HCT116 (cell line): Measurements from ENCODE around the gene PHF2. TPM values are rescaled to one million over a fixed set of nuclear protein-coding genes. Genes with fewer than 3 reads are reported as not detected.

Source experiments
- ATAC-seq: fragments of 200-7000 bp; cut with Tn5 transposase; 2 replicates; pipeline ENCODE4 v1.9.1; 2020; ENCODE audit warnings: mild to moderate bottlenecking, moderate library complexity
- BruUV-seq: library from RNA; stranded (reverse); fragments of 400-500 nt; replicated peaks from 2 replicates; lab custom pipeline; 2021; lab: Mats Ljungman, UMichigan
- CTCF ChIA-PET: fragments of 300-600 bp; sonication (Branson Sonifier 250); formaldehyde crosslinking; loops from one replicate; lab custom pipeline; 2021; ENCODE audit warnings: antibody characterized with exemption; lab: Charles Lee
- POLR2A ChIA-PET: fragments of 300-600, 350-600 bp; sonication (Branson Sonifier 250); formaldehyde crosslinking; loops from one replicate; lab custom pipeline; 2021; ENCODE audit warnings: antibody characterized with exemption; lab: Charles Lee
- RAD21 ChIA-PET, 2 experiments: fragments of 300-600 bp; sonication (Branson Sonifier 250); formaldehyde crosslinking; loops; one replicate each; lab custom pipeline; 2023; ENCODE audit warnings: low total read pairs in 2 of 2; ENCODE audit not compliant: uncharacterized antibody in 2 of 2, unreplicated experiment in 2 of 2, low non-redundant PET in 1 of 2; lab: Charles Lee
- DNase-seq: peaks from one replicate; pipeline ENCODE4 v3.0.0-alpha.2; 2010; ENCODE audit warnings: low read depth, low spot score
- H2AFZ ChIP-seq: fragments of 200-600 bp; shearing (Covaris generic), sonication (generic); 2 replicates; pipeline ENCODE4 v1.6.1; 2017; ENCODE audit warnings: low read depth, mixed run types, mixed read lengths, antibody characterized with exemption, low read length; ENCODE audit not compliant: poor library complexity, severe bottlenecking
- H3K27ac ChIP-seq: 2 replicates; pipeline ENCODE4 v1.5.1; 2012; ENCODE audit warnings: low read depth, low read length
- H3K27me3 ChIP-seq: fragments of 200-600 bp; sonication (generic); 2 replicates; pipeline ENCODE4 v1.6.1; 2016; ENCODE audit warnings: mixed run types, low read length, mixed read lengths; ENCODE audit not compliant: insufficient read depth
- H3K36me3 ChIP-seq, 2 experiments: fragments of 200-500 bp in 1 of 2; fragments of 200-600 bp in 1 of 2; sonication (Bioruptor generic) in 1 of 2; sonication (generic) in 1 of 2; 2 replicates each; pipeline versions ENCODE4 v1.5.1 to v1.6.1; 2014 to 2016; ENCODE audit warnings: low read length in 2 of 2, inconsistent platforms in 1 of 2, mixed read lengths in 1 of 2, mixed run types in 1 of 2; ENCODE audit not compliant: insufficient read depth in 2 of 2, control insufficient read depth in 1 of 2
- H3K4me1 ChIP-seq, 2 experiments: fragments of 200-600 bp in 1 of 2; sonication (generic) in 1 of 2; 2 replicates each; pipeline versions ENCODE4 v1.5.1 to v1.6.1; 2012 to 2017; ENCODE audit warnings: low read length in 2 of 2, inconsistent platforms in 1 of 2, mild to moderate bottlenecking in 1 of 2, mixed read lengths in 1 of 2, mixed run types in 1 of 2, moderate library complexity in 1 of 2; ENCODE audit not compliant: insufficient read depth in 2 of 2, control insufficient read depth in 1 of 2
- H3K4me2 ChIP-seq: fragments of 200-600 bp; sonication (generic); 2 replicates; pipeline ENCODE4 v1.6.1; 2017; ENCODE audit warnings: mixed run types, low read length, mixed read lengths
- H3K4me3 ChIP-seq, 2 experiments: fragments of 200-600 bp in 1 of 2; sonication (generic) in 1 of 2; replicated peaks in 1 of 2; 2 replicates each; pipeline ENCODE4 v1.5.1; 2011 to 2016; ENCODE audit warnings: low read length in 2 of 2, control low read depth in 1 of 2, low read depth in 1 of 2, mild to moderate bottlenecking in 1 of 2, mixed read lengths in 1 of 2, mixed run types in 1 of 2
- H3K79me2 ChIP-seq: fragments of 200-600 bp; sonication (generic); 2 replicates; pipeline ENCODE4 v1.6.1; 2017; ENCODE audit warnings: mild to moderate bottlenecking, mixed run types, low read length, moderate library complexity, mixed read lengths; ENCODE audit not compliant: insufficient read depth
- H3K9ac ChIP-seq: fragments of 200-600 bp; sonication (generic); 2 replicates; pipeline ENCODE4 v1.6.1; 2016; ENCODE audit warnings: low read length, mixed read lengths
- H3K9me2 ChIP-seq: fragments of 200-600 bp; sonication (generic), shearing (Covaris generic); 2 replicates; pipeline ENCODE4 v1.6.1; 2017; ENCODE audit warnings: mixed run types, mild to moderate bottlenecking, moderate library complexity; ENCODE audit not compliant: insufficient read depth
- H3K9me3 ChIP-seq, 2 experiments: fragments of 200-500 bp in 1 of 2; fragments of 200-600 bp in 1 of 2; sonication (Bioruptor generic) in 1 of 2; sonication (generic) in 1 of 2; 2 replicates each; pipeline ENCODE4 v1.6.1; 2014 to 2017; ENCODE audit warnings: low read length in 2 of 2, mixed read lengths in 2 of 2, inconsistent platforms in 1 of 2, low read depth in 1 of 2, mild to moderate bottlenecking in 1 of 2, mixed run types in 1 of 2, moderate library complexity in 1 of 2; ENCODE audit not compliant: control insufficient read depth in 1 of 2, insufficient read depth in 1 of 2
- H4K20me1 ChIP-seq: fragments of 200-600 bp; sonication (generic), shearing (Covaris generic); 2 replicates; pipeline ENCODE4 v1.6.1; 2017; ENCODE audit warnings: mixed run types, mild to moderate bottlenecking, moderate library complexity; ENCODE audit not compliant: insufficient read depth
- EGR1 ChIP-seq: IDR thresholded peaks from 2 replicates; pipeline ENCODE4 v1.6.1; 2012; ENCODE audit warnings: low read depth
- RAD21 ChIP-seq: IDR thresholded peaks from 2 replicates; pipeline ENCODE4 v1.6.1; 2012; ENCODE audit warnings: low read depth, mild to moderate bottlenecking
- SIN3A ChIP-seq: IDR thresholded peaks from 2 replicates; pipeline ENCODE4 v1.6.1; 2012; ENCODE audit warnings: low read depth
- ZFX ChIP-seq: fragments of 450-650 bp; IDR thresholded peaks from 2 replicates; pipeline ENCODE4 v1.6.1; 2017
- intact Hi-C: fragments of 100-400 bp; cut with micrococcal nuclease; formaldehyde crosslinking; loops from 2 replicates; pipeline ENCODE4 v1.10.0; 2022
- total RNA-seq: library from RNA; stranded (reverse); gene quantifications from one replicate; pipeline ENCODE4 v1.2.1, GENCODE V29; 2021; ENCODE audit not compliant: unreplicated experiment
- TF ChIP-seq, protein P1 (sequence below): IDR thresholded peaks from 2 replicates; pipeline ENCODE4 v1.6.1; 2012
- TF ChIP-seq, protein P2 (sequence below): IDR thresholded peaks from 2 replicates; pipeline ENCODE4 v1.6.1; 2012

Gene PHF2
- total RNA-seq, 1 experiment from 2014 or later = 20.6 TPM

DNA sequence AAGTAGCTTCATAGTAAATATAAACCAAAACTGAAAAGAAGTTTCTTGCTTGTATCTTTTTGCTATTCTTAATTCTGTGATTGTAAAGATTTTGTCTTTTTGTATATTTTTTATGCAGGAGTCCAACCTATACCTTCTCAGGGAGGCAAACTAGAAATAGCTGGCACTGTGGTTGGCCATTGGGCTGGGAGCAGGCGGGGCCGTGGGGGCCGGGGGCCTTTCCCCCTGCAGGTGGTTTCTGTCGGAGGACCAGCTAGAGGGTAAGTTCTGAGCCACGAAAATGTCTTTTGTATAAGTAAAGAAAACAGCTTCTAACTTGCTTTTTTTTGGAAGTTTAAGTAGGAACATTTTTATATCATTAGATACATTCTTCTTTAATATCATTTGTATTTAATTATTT, 15.4 kb upstream of the PHF2 start:
- ChIA-PET RAD21 (interaction anchor here in 1 of 2 experiments (0.5 kb wide), 1 partner anchor 51 kb away, joined by 3 read pairs; no protein-coding TSS in a partner anchor), CTCF (no interaction called here), POLR2A (no interaction called here)
- no peaks in the 10 kb centered on the region for H3K9me3 ChIP-seq
- H3K4me1 ChIP-seq = 0 out of 4 replicates have a peak, but pooled peaks cover 0 to 1% of the 10 kb centered on the region in 2 experiments
- TF ChIP-seq SIN3A = no peak
- TF ChIP-seq, protein P1, sequence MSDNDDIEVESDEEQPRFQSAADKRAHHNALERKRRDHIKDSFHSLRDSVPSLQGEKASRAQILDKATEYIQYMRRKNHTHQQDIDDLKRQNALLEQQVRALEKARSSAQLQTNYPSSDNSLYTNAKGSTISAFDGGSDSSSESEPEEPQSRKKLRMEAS = no peak
- TF ChIP-seq, protein P2, sequence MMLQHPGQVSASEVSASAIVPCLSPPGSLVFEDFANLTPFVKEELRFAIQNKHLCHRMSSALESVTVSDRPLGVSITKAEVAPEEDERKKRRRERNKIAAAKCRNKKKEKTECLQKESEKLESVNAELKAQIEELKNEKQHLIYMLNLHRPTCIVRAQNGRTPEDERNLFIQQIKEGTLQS = no peak
- no peak for TF ChIP-seq EGR1
- ATAC-seq (no peak), DNase-seq (no peak)
- H3K79me2 ChIP-seq = no peaks in the 10 kb centered on the region
- BruUV-seq = no TSS peak
- H3K36me3 ChIP-seq = peaks cover 32 to 47% of the 10 kb centered on the region in 2 experiments
- H3K4me2 ChIP-seq = no peak overlapping the region
- no peaks in the 10 kb centered on the region for H3K9me2 ChIP-seq
- no peaks in the 10 kb centered on the region for H3K27me3 ChIP-seq
- H2AFZ ChIP-seq = no peak overlapping the region
- no peak overlapping the region for H3K4me3 ChIP-seq
- H3K9ac ChIP-seq = no peak overlapping the region
- no peaks in the 10 kb centered on the region for H4K20me1 ChIP-seq
- intact Hi-C loops = loop anchor here (10.0 kb wide), 2 partner anchors 256 to 556 kb away; no protein-coding TSS in a partner anchor
- no peak overlapping the region for H3K27ac ChIP-seq

DNA sequence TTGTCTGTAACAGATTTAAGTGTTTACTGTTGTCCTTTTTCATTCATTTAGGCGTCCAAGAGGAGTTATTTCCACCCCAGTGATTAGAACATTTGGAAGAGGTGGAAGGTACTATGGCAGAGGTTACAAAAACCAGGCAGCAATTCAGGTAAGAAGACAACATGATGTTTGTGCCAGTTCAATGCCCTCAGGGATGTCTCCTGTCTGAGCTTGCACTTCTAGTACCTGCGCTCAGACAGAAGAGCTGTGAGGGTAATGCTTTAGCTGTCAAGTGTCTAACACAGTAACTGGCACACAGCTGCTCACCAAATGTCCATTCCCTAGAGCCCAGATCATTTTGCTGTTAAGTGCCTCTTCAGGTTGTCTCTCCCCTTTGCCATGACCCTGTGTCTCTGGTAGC, 14.2 kb upstream of the PHF2 start:
- H3K9me3 ChIP-seq = no peaks in the 10 kb centered on the region
- H3K79me2 ChIP-seq = no peaks in the 10 kb centered on the region
- TF ChIP-seq ZFX = no peak
- no peak for TF ChIP-seq SIN3A
- TF ChIP-seq RAD21 = no peak
- no peaks in the 10 kb centered on the region for H3K27me3 ChIP-seq
- H3K27ac ChIP-seq = no peak overlapping the region
- no peak overlapping the region for H3K4me3 ChIP-seq
- H3K4me1 ChIP-seq = peaks cover 1 to 9% of the 10 kb centered on the region in 2 experiments; a peak in 2 of 4 replicates
- H3K36me3 ChIP-seq = peaks cover 30 to 38% of the 10 kb centered on the region in 2 experiments
- intact Hi-C loops = loop anchor here (10.0 kb wide), 2 partner anchors 257 to 557 kb away; no protein-coding TSS in a partner anchor
- RAD21 ChIA-PET = no interaction called here
- ATAC-seq (no peak), DNase-seq (no peak)
- H3K9me2 ChIP-seq = no peaks in the 10 kb centered on the region
- no peak overlapping the region for H3K4me2 ChIP-seq
- no peaks in the 10 kb centered on the region for H4K20me1 ChIP-seq
- H2AFZ ChIP-seq = no peak overlapping the region
- no TSS peak for BruUV-seq
- H3K9ac ChIP-seq = no peak overlapping the region
- POLR2A ChIA-PET = no interaction called here
- CTCF ChIA-PET = no interaction called here
